ENCODE results near the gene TSPAN3. TPM values are rescaled to one million over a fixed set of nuclear protein-coding genes. Genes with fewer than 3 reads are reported as not detected.

Gene TSPAN3
- total RNA-seq, 1 donor from 2014 or later, result 1,268 TPM

GRCh38 chr15:77085297-77085696, 14.4 kb upstream of the TSPAN3 start:
- DNase-seq (ENCODE audit: low read depth), result peak; percentile 88

GRCh38 chr15:77084436-77084835, 13.5 kb upstream of the TSPAN3 start:
- no peak for DNase-seq (ENCODE audit: low read depth)

GRCh38 chr15:77083381-77084160, 12.7 kb upstream of the TSPAN3 start:
- DNase-seq (ENCODE audit: low read depth), result no peak

- peak; percentile 18 for DNase-seq (ENCODE audit: low read depth)
Measured at GRCh38 chr15:77081971-77082370, 11.1 kb upstream of the TSPAN3 start.

GRCh38 chr15:77076323-77076915, 5.5 kb upstream of the TSPAN3 start:
- DNase-seq (ENCODE audit: low read depth), result peak; percentile 55

- peak; percentile 84 for DNase-seq (ENCODE audit: low read depth)
Measured at GRCh38 chr15:77075528-77075927, 4.6 kb upstream of the TSPAN3 start.

GRCh38 chr15:77074350-77074749, 3.4 kb upstream of the TSPAN3 start:
- DNase-seq (ENCODE audit: low read depth), result no peak

- no peak for DNase-seq (ENCODE audit: low read depth)
Measured at GRCh38 chr15:77071305-77072223, 655 bp upstream of the TSPAN3 start.

GRCh38 chr15:77070180-77070494, 772 bp downstream of the TSPAN3 start:
- no peak for DNase-seq (ENCODE audit: low read depth)

GRCh38 chr15:77069521-77070121, 1.3 kb downstream of the TSPAN3 start:
- peak; percentile 85 for DNase-seq (ENCODE audit: low read depth)

- no peak for DNase-seq (ENCODE audit: low read depth)
Measured at GRCh38 chr15:77068633-77069032, 2.3 kb downstream of the TSPAN3 start.

GRCh38 chr15:77067691-77068367, 3.1 kb downstream of the TSPAN3 start:
- DNase-seq (ENCODE audit: low read depth), result no peak

- no peak for DNase-seq (ENCODE audit: low read depth)
Measured at GRCh38 chr15:77066971-77067690, 3.8 kb downstream of the TSPAN3 start.

- DNase-seq (ENCODE audit: low read depth), result no peak
Measured at GRCh38 chr15:77064539-77065308, 6.2 kb downstream of the TSPAN3 start.

GRCh38 chr15:77064063-77064462, 6.8 kb downstream of the TSPAN3 start:
- DNase-seq (ENCODE audit: low read depth), result no peak

- DNase-seq (ENCODE audit: low read depth), result no peak
Measured at GRCh38 chr15:77063249-77063648, 7.7 kb downstream of the TSPAN3 start.

- peak; percentile 85 for DNase-seq (ENCODE audit: low read depth)
Measured at GRCh38 chr15:77060546-77060945, 10.4 kb downstream of the TSPAN3 start.

GRCh38 chr15:77059786-77060361, 11.0 kb downstream of the TSPAN3 start:
- DNase-seq (ENCODE audit: low read depth), result peak; percentile 40

- no peak for DNase-seq (ENCODE audit: low read depth)
Measured at GRCh38 chr15:77058468-77058867, 12.4 kb downstream of the TSPAN3 start.
